NB4 (cell line): ENCODE data around the gene KCTD5.
"Not testable (repeated sequence)": the region's sequence is repeated elsewhere in the genome, so short reads cannot be mapped to it uniquely, and the experiment has no call there.

Experiments
- DNase-seq: peaks from one replicate; pipeline ENCODE4 v3.0.0; 2010; ENCODE audit warnings: low read depth
- H3K4me3 ChIP-seq: one replicate; pipeline ENCODE4 v1.5.1; 2011; ENCODE audit warnings: mild to moderate bottlenecking, low read depth, low read length, moderate library complexity
- MYC ChIP-seq: IDR thresholded peaks from 2 replicates; pipeline ENCODE4 v1.6.1; 2011; ENCODE audit warnings: low read depth, low read length
- POLR2A ChIP-seq: IDR thresholded peaks from 2 replicates; pipeline ENCODE4 v1.6.1; 2011; ENCODE audit warnings: mild to moderate bottlenecking; ENCODE audit not compliant: insufficient read length; ENCODE audit errors: extremely low read depth
- TF ChIP-seq, protein P1 (sequence below): IDR thresholded peaks from one replicate; pipeline ENCODE4 v1.5.1; 2012; ENCODE audit warnings: low read depth, low read length
- TF ChIP-seq, protein P2 (sequence below): IDR thresholded peaks from 2 replicates; pipeline ENCODE4 v1.6.1; 2011; ENCODE audit warnings: low read depth, low read length

Gene KCTD5

GRCh38 chr16:2660755-2661373 lies 21.5 kb upstream of the KCTD5 start:
- TF ChIP-seq, protein P1, sequence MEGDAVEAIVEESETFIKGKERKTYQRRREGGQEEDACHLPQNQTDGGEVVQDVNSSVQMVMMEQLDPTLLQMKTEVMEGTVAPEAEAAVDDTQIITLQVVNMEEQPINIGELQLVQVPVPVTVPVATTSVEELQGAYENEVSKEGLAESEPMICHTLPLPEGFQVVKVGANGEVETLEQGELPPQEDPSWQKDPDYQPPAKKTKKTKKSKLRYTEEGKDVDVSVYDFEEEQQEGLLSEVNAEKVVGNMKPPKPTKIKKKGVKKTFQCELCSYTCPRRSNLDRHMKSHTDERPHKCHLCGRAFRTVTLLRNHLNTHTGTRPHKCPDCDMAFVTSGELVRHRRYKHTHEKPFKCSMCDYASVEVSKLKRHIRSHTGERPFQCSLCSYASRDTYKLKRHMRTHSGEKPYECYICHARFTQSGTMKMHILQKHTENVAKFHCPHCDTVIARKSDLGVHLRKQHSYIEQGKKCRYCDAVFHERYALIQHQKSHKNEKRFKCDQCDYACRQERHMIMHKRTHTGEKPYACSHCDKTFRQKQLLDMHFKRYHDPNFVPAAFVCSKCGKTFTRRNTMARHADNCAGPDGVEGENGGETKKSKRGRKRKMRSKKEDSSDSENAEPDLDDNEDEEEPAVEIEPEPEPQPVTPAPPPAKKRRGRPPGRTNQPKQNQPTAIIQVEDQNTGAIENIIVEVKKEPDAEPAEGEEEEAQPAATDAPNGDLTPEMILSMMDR: peak; percentile 21
- not testable (repeated sequence) for H3K4me3 ChIP-seq
- peak; percentile 31 for DNase-seq

GRCh38 chr16:2663553-2664546 lies 18.5 kb upstream of the KCTD5 start:
- TF ChIP-seq, protein P1: no peak
- TF ChIP-seq POLR2A: no peak
- TF ChIP-seq, protein P2, sequence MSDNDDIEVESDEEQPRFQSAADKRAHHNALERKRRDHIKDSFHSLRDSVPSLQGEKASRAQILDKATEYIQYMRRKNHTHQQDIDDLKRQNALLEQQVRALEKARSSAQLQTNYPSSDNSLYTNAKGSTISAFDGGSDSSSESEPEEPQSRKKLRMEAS: no peak
- no peak for TF ChIP-seq MYC
- no peak overlapping the region for H3K4me3 ChIP-seq
- no peak for DNase-seq

- H3K4me3 ChIP-seq: no peak overlapping the region
- TF ChIP-seq, protein P1: no peak
- TF ChIP-seq, protein P2: no peak
- no peak for TF ChIP-seq POLR2A
- no peak for TF ChIP-seq MYC
- no peak for DNase-seq
Measured at GRCh38 chr16:2664574-2664982, 17.7 kb upstream of the KCTD5 start.

DNA sequence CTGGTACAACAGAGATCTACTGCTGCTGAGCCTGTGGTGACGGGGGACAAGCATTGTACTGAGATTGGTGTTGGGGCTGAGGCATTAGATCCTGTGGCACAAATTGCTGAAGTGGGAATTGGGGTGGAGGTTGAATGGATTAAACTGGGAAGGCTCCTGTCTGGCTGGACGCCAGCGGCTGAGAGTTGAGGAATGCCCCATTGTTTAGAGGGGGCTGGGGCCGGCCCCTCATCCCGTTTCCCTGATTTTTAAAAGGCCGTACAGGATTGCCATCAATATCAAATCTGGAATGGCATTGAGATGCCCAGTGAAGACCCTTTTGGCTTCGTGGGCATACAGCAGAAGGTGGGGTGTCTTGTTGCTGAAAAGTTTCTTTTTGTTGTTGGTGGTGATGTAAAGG lies 15.7 kb upstream of the KCTD5 start:
- DNase-seq, H3K4me3 ChIP-seq: not testable (repeated sequence)

- DNase-seq, H3K4me3 ChIP-seq: not testable (repeated sequence)
Measured at GRCh38 chr16:2669587-2669986, 12.7 kb upstream of the KCTD5 start.

GRCh38 chr16:2670017-2670416 lies 12.3 kb upstream of the KCTD5 start:
- TF ChIP-seq, protein P1: peak; percentile 38
- not testable (repeated sequence) for H3K4me3 ChIP-seq
- DNase-seq: peak; percentile 37

GRCh38 chr16:2671193-2671592 lies 11.1 kb upstream of the KCTD5 start:
- H3K4me3 ChIP-seq, DNase-seq: not testable (repeated sequence)
- TF ChIP-seq, protein P1: peak; percentile 37
